ENCODE data around the gene APBA2. TPM values are rescaled to one million over a fixed set of nuclear protein-coding genes. Genes with fewer than 3 reads are reported as not detected.
A peak's percentile ranks its signal among the peaks of the same experiment; 100 is the strongest.
"Not testable (repeated sequence)": the region's sequence is repeated elsewhere in the genome, so short reads cannot be mapped to it uniquely, and the experiment has no call there.

The APBA2 gene
- 33.1 to 36.7 TPM (median 34.3 TPM) in 3 replicates for total RNA-seq

- H3K4me3 Mint-ChIP-seq, result peak within 1 kb of the TSS; percentile 70
- peaks cover 12% of the 10 kb centered on the region for H3K4me1 Mint-ChIP-seq
- H3K27ac Mint-ChIP-seq, result no peak within 1 kb of the TSS
- peak in 1 of 2 experiments; percentile 65 for DNase-seq (ENCODE audit: low spot score in 2 of 2, unreplicated experiment in 2 of 2)
- H3K36me3 Mint-ChIP-seq, result no peaks in the 10 kb centered on the region
- no peaks in the 10 kb centered on the region for H3K27me3 Mint-ChIP-seq (ENCODE audit: low read depth)
- TF ChIP-seq, protein P1, sequence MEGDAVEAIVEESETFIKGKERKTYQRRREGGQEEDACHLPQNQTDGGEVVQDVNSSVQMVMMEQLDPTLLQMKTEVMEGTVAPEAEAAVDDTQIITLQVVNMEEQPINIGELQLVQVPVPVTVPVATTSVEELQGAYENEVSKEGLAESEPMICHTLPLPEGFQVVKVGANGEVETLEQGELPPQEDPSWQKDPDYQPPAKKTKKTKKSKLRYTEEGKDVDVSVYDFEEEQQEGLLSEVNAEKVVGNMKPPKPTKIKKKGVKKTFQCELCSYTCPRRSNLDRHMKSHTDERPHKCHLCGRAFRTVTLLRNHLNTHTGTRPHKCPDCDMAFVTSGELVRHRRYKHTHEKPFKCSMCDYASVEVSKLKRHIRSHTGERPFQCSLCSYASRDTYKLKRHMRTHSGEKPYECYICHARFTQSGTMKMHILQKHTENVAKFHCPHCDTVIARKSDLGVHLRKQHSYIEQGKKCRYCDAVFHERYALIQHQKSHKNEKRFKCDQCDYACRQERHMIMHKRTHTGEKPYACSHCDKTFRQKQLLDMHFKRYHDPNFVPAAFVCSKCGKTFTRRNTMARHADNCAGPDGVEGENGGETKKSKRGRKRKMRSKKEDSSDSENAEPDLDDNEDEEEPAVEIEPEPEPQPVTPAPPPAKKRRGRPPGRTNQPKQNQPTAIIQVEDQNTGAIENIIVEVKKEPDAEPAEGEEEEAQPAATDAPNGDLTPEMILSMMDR (IDR thresholded peaks at IDR 0.05; ENCODE audit: unreplicated experiment), result no peak
- no peaks in the 10 kb centered on the region for H3K9me3 Mint-ChIP-seq
Measured at GRCh38 chr15:28885630-28886430, at the start of gene APBA2. Gene APBA2 (plus strand): TSS chr15:28885974. CDS start chr15:29053885, 167,911 bp downstream.

DNA sequence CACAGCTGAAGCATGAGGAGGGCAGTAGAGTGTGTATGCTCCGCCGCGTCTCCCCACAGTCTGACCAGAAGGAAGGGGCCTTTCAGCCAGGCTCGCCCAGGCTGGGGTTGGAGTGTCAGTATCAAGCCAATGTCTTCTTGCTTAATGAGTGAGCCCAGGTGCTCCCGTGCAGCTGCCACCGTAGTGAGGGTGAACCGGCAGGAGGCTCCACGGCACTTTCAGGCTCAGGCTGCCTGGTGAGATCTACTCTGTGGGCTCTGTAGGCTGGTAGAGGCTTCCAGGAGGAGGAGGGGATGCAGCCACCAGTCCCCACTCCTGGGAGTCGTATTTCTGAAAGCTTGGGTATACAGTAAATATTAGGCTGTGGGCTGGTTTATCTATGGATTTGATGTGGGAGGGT lies 45.5 kb upstream of the APBA2 start:
- not testable (repeated sequence) for H3K27ac Mint-ChIP-seq

DNA sequence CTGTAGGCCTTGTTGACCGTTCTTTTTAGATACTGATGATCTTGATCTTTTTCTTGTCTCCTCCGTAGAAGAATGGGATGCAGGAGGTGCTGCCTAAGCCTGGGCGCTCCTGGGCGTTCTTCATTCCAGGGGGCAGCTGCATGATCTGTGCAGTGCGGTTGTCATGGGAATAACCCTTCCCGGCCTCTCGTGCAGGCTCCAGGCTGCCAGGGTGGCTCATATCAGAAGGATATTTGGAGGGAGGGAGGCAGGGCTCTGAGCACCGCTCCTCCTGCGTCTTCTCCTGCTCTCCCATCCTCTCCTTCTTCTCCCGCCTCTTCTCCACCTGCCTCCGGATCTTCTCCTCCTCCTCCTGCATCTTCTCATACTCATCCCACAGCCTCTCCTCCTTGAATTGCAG lies 43.6 kb upstream of the APBA2 start:
- not testable (repeated sequence) for H3K4me1 Mint-ChIP-seq; H3K27ac Mint-ChIP-seq; DNase-seq (ENCODE audit: low spot score in 2 of 2, unreplicated experiment in 2 of 2); H3K9me3 Mint-ChIP-seq; H3K4me3 Mint-ChIP-seq; H3K36me3 Mint-ChIP-seq; H3K27me3 Mint-ChIP-seq (ENCODE audit: low read depth)

More for the DNA sequence above, 45.5 kb upstream of the APBA2 start:
- H3K4me1 Mint-ChIP-seq; H3K4me3 Mint-ChIP-seq; H3K36me3 Mint-ChIP-seq; DNase-seq (ENCODE audit: low spot score in 2 of 2, unreplicated experiment in 2 of 2); H3K27me3 Mint-ChIP-seq (ENCODE audit: low read depth); H3K9me3 Mint-ChIP-seq: not testable (repeated sequence)

DNA sequence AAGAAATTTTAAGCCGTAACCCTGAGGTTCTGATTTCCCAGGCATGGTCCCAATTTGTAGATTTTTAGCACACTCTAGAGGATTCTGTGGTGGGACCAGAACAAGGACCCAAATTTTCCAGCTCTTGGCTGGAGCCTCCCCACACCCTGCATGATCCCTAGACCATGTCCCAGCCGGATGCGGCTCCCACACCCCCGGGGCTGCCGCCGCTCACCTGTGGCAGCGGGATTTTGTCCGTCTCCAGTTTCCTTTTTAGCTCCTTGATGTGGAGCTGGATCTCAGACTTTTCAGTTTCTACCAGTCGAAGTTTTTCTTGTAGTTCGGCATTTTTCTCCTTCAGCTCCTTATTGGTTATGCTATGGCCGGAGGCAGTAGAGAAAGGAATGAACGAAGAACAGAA lies 42.3 kb upstream of the APBA2 start:
- H3K27me3 Mint-ChIP-seq (ENCODE audit: low read depth); H3K36me3 Mint-ChIP-seq; DNase-seq (ENCODE audit: low spot score in 2 of 2, unreplicated experiment in 2 of 2); H3K4me3 Mint-ChIP-seq; H3K27ac Mint-ChIP-seq; H3K9me3 Mint-ChIP-seq; H3K4me1 Mint-ChIP-seq: not testable (repeated sequence)

GRCh38 chr15:28844147-28844546 lies 41.6 kb upstream of the APBA2 start:
- H3K36me3 Mint-ChIP-seq; H3K9me3 Mint-ChIP-seq; H3K27me3 Mint-ChIP-seq (ENCODE audit: low read depth); DNase-seq (ENCODE audit: low spot score in 2 of 2, unreplicated experiment in 2 of 2); H3K4me3 Mint-ChIP-seq; H3K27ac Mint-ChIP-seq; H3K4me1 Mint-ChIP-seq: not testable (repeated sequence)

- H3K36me3 Mint-ChIP-seq; H3K9me3 Mint-ChIP-seq; H3K27ac Mint-ChIP-seq; H3K4me1 Mint-ChIP-seq; H3K4me3 Mint-ChIP-seq; DNase-seq (ENCODE audit: low spot score in 2 of 2, unreplicated experiment in 2 of 2); H3K27me3 Mint-ChIP-seq (ENCODE audit: low read depth): not testable (repeated sequence)
Measured at GRCh38 chr15:28847247-28847646, 38.5 kb upstream of the APBA2 start.

DNA sequence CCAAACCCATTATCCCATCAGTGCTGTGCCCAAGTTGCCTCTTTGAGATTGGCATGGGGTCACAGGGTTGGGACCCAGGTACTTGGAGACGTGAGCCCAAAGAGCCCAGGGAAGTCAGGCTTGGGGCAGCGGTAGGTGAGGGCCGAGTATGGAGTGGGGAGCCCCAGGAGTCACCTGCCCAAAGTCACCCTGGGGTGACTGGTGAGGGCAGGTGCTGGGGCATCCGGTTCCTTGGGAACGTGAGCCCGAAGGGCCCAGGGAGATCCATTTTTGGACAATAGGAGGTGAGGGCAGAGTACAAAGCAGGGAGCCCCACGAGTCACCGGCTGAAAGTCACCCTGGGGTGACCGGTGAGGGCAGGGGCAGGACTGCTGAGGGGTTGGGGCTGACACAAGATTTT lies 37.8 kb upstream of the APBA2 start:
- H3K36me3 Mint-ChIP-seq; H3K27me3 Mint-ChIP-seq (ENCODE audit: low read depth); H3K4me1 Mint-ChIP-seq; H3K9me3 Mint-ChIP-seq; H3K27ac Mint-ChIP-seq; DNase-seq (ENCODE audit: low spot score in 2 of 2, unreplicated experiment in 2 of 2); H3K4me3 Mint-ChIP-seq: not testable (repeated sequence)

GRCh38 chr15:28848521-28848920 lies 37.3 kb upstream of the APBA2 start, which contains the start of gene GOLGA6L7:
Gene GOLGA6L7 (minus strand): TSS chr15:28848644. CDS start chr15:28848549, 95 bp downstream.
- not testable (repeated sequence) for H3K9me3 Mint-ChIP-seq; H3K27ac Mint-ChIP-seq; H3K4me3 Mint-ChIP-seq; H3K4me1 Mint-ChIP-seq; H3K27me3 Mint-ChIP-seq (ENCODE audit: low read depth); DNase-seq (ENCODE audit: low spot score in 2 of 2, unreplicated experiment in 2 of 2); H3K36me3 Mint-ChIP-seq

DNA sequence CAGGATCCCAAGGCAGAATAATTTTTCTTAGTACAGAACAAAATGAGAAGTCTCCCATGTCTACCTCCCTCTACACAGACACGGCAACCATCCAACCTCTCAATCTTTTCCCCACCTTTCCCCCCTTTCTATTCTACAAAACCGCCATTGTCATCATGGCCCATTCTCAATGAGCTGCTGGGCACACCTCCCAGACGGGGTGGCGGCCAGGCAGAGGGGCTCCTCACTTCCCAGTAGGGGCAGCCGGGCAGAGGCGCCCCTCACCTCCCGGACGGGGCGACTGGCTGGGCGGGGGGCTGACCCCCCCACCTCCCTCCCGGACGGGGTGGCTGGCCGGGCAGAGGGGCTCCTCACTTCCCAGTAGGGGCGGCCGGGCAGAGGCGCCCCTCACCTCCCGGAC lies 36.5 kb upstream of the APBA2 start:
- H3K27me3 Mint-ChIP-seq (ENCODE audit: low read depth); H3K4me1 Mint-ChIP-seq; H3K4me3 Mint-ChIP-seq; H3K9me3 Mint-ChIP-seq; H3K27ac Mint-ChIP-seq; H3K36me3 Mint-ChIP-seq; DNase-seq (ENCODE audit: low spot score in 2 of 2, unreplicated experiment in 2 of 2): not testable (repeated sequence)

- not testable (repeated sequence) for H3K27me3 Mint-ChIP-seq (ENCODE audit: low read depth); H3K4me1 Mint-ChIP-seq; H3K36me3 Mint-ChIP-seq; H3K9me3 Mint-ChIP-seq; DNase-seq (ENCODE audit: low spot score in 2 of 2, unreplicated experiment in 2 of 2); H3K27ac Mint-ChIP-seq; H3K4me3 Mint-ChIP-seq
Measured at GRCh38 chr15:28849766-28850165, 36.0 kb upstream of the APBA2 start.

DNA sequence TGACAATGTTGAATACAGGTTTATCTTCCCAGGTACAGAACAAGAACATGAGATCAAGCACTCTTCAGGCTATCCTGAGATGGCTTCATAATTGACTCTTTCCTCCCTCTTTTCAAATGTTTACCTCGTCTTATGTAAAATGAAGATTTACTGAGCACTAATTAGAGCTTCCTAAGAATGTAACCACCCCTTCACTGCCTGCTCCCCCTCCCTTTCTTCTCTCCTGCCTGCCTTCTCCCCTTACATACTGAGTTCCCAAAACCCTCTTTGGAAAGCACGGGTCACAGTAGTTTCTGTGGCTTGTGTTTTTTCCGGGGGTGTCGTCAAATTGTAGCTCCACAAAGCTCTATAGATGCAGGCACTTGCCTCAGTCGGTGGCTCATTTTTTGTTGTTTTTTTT lies 32.1 kb upstream of the APBA2 start:
- H3K27me3 Mint-ChIP-seq (ENCODE audit: low read depth); H3K4me1 Mint-ChIP-seq; H3K4me3 Mint-ChIP-seq; H3K36me3 Mint-ChIP-seq; H3K27ac Mint-ChIP-seq; DNase-seq (ENCODE audit: low spot score in 2 of 2, unreplicated experiment in 2 of 2); H3K9me3 Mint-ChIP-seq: not testable (repeated sequence)

DNA sequence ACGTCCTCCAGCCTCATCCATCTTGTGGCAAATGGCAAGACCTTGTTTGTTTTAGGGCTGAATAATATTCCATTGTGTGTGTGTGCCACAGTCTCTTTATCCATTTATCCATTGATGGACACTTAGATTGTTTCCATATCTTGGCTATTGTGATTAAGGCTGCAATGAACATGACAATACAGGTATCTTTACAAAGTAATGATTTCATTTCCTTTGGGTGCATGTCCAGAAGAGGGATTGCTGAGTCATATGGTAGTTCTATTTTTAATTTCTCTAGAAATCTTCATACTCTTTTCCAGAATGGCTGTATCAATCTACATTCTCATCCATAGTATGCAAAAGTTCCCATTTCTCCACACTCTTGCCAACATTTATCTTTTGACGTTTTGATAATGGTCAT lies 31.2 kb upstream of the APBA2 start:
- H3K36me3 Mint-ChIP-seq; H3K27ac Mint-ChIP-seq; H3K4me1 Mint-ChIP-seq; H3K27me3 Mint-ChIP-seq (ENCODE audit: low read depth); DNase-seq (ENCODE audit: low spot score in 2 of 2, unreplicated experiment in 2 of 2); H3K9me3 Mint-ChIP-seq; H3K4me3 Mint-ChIP-seq: not testable (repeated sequence)
